Panc1 (cell line): Measurements from ENCODE around the gene ST8SIA3. TPM values are rescaled to one million over a fixed set of nuclear protein-coding genes. Genes with fewer than 3 reads are reported as not detected.

Experiments used
- ATAC-seq: fragments of 200-7000 bp; cut with Tn5 transposase; 2 replicates; pipeline ENCODE4 v1.9.1; 2020; ENCODE audit warnings: mild to moderate bottlenecking, moderate library complexity
- BruUV-seq: library from RNA; stranded (reverse); fragments of 400-500 nt; replicated peaks from 2 replicates; lab custom pipeline; 2021; lab: Mats Ljungman, UMichigan
- CTCF ChIA-PET: fragments of 300-600 bp; sonication (Branson Sonifier 250); formaldehyde crosslinking; loops from one replicate; lab custom pipeline; 2022; ENCODE audit warnings: antibody characterized with exemption; lab: Charles Lee
- POLR2A ChIA-PET: fragments of 300-600 bp; sonication (Branson Sonifier 250); formaldehyde crosslinking; loops from one replicate; lab custom pipeline; 2022; ENCODE audit warnings: antibody characterized with exemption; lab: Charles Lee
- DNase-seq: peaks from one replicate; pipeline ENCODE4 v3.0.0-alpha.2; 2010; ENCODE audit warnings: low read depth, low spot score
- H3K27ac ChIP-seq: 2 replicates; pipeline ENCODE4 v1.5.1; 2011; ENCODE audit warnings: mild to moderate bottlenecking, low read length, inconsistent platforms
- H3K27me3 ChIP-seq: fragments of 200-500 bp; sonication (Bioruptor generic); 2 replicates; pipeline ENCODE4 v1.6.0; 2014; ENCODE audit warnings: low read length, inconsistent platforms; ENCODE audit not compliant: control insufficient read depth, insufficient read depth
- H3K36me3 ChIP-seq: fragments of 200-500 bp; sonication (Bioruptor generic); 2 replicates; pipeline ENCODE4 v1.5.1; 2014; ENCODE audit warnings: inconsistent platforms, mild to moderate bottlenecking, low read length, moderate library complexity; ENCODE audit not compliant: control insufficient read depth, insufficient read depth
- H3K4me1 ChIP-seq: 2 replicates; pipeline ENCODE4 v1.5.1; 2011; ENCODE audit warnings: inconsistent platforms, mild to moderate bottlenecking, low read length, moderate library complexity; ENCODE audit not compliant: control insufficient read depth, insufficient read depth
- H3K4me3 ChIP-seq, 2 experiments: 2 replicates each; pipeline ENCODE4 v1.5.1; 2011 to 2012; ENCODE audit warnings: low read depth in 2 of 2, low read length in 2 of 2, mild to moderate bottlenecking in 2 of 2, inconsistent platforms in 1 of 2, moderate library complexity in 1 of 2
- H3K9me3 ChIP-seq: fragments of 200-500 bp; sonication (Bioruptor generic); 2 replicates; pipeline ENCODE4 v1.5.1; 2014; ENCODE audit warnings: low read depth, mild to moderate bottlenecking, inconsistent platforms, low read length, moderate library complexity; ENCODE audit not compliant: control insufficient read depth, insufficient read depth
- POLR2AphosphoS5 ChIP-seq: IDR thresholded peaks from 2 replicates; pipeline ENCODE4 v1.6.1; 2012; ENCODE audit warnings: mild to moderate bottlenecking, low read depth, low read length, moderate library complexity
- SIN3A ChIP-seq: IDR thresholded peaks from 2 replicates; pipeline ENCODE4 v1.6.1; 2012; ENCODE audit warnings: low read depth, mild to moderate bottlenecking, low read length, moderate library complexity, borderline replicate concordance; ENCODE audit not compliant: insufficient read depth
- TCF7L2 ChIP-seq: IDR thresholded peaks from 2 replicates; pipeline ENCODE4 v1.6.1; 2011; ENCODE audit warnings: mild to moderate bottlenecking, low read depth, low read length, inconsistent platforms
- in situ Hi-C: cut with HindIII; loops from 2 replicates; pipeline ENCODE4 v1.10.0; 2016; ENCODE audit warnings: low sequenced_read_pairs, low pct_unique_long_range_greater_than_20kb
- intact Hi-C: fragments of 100-400 bp; cut with micrococcal nuclease; formaldehyde crosslinking; loops from one replicate; pipeline ENCODE4 v1.10.0; 2022; ENCODE audit not compliant: unreplicated experiment
- total RNA-seq: library from RNA; stranded (reverse); gene quantifications from one replicate; pipeline ENCODE4 v1.2.1, GENCODE V29; 2021; ENCODE audit not compliant: unreplicated experiment
- TF ChIP-seq, protein P1 (sequence below): fragments of 450-650 bp; IDR thresholded peaks from 2 replicates; pipeline ENCODE4 v1.5.1; 2017; ENCODE audit warnings: mild to moderate bottlenecking
- TF ChIP-seq, protein P2 (sequence below), 2 experiments: IDR thresholded peaks; 2 replicates each; pipeline ENCODE4 v1.6.1; 2011 to 2012; ENCODE audit warnings: low read depth in 2 of 2, control low read depth in 1 of 2, low read length in 1 of 2, mild to moderate bottlenecking in 1 of 2, moderate library complexity in 1 of 2; ENCODE audit not compliant: insufficient read depth in 1 of 2

The ST8SIA3 gene
- total RNA-seq, 1 experiment from 2014 or later = not detected

GRCh38 chr18:57352761-57353136, 392 bp downstream of the ST8SIA3 start:
- Histone ChIP-seq H3K4me1 (no peaks in the 10 kb centered on the region), H3K36me3 (no peaks in the 10 kb centered on the region), H3K9me3 (no peaks in the 10 kb centered on the region), H3K4me3 (no peak overlapping the region), H3K27ac (no peak overlapping the region), H3K27me3 (no peaks in the 10 kb centered on the region; the same call in 1 of the 2 replicates)
- ChIA-PET POLR2A (no interaction called here), CTCF (no interaction called here)
- no TSS peak for BruUV-seq
- intact Hi-C loops (no loop called here), in situ Hi-C loops (no loop called here)
- TF ChIP-seq, protein P1, sequence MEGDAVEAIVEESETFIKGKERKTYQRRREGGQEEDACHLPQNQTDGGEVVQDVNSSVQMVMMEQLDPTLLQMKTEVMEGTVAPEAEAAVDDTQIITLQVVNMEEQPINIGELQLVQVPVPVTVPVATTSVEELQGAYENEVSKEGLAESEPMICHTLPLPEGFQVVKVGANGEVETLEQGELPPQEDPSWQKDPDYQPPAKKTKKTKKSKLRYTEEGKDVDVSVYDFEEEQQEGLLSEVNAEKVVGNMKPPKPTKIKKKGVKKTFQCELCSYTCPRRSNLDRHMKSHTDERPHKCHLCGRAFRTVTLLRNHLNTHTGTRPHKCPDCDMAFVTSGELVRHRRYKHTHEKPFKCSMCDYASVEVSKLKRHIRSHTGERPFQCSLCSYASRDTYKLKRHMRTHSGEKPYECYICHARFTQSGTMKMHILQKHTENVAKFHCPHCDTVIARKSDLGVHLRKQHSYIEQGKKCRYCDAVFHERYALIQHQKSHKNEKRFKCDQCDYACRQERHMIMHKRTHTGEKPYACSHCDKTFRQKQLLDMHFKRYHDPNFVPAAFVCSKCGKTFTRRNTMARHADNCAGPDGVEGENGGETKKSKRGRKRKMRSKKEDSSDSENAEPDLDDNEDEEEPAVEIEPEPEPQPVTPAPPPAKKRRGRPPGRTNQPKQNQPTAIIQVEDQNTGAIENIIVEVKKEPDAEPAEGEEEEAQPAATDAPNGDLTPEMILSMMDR = no peak
- TF ChIP-seq, protein P2, sequence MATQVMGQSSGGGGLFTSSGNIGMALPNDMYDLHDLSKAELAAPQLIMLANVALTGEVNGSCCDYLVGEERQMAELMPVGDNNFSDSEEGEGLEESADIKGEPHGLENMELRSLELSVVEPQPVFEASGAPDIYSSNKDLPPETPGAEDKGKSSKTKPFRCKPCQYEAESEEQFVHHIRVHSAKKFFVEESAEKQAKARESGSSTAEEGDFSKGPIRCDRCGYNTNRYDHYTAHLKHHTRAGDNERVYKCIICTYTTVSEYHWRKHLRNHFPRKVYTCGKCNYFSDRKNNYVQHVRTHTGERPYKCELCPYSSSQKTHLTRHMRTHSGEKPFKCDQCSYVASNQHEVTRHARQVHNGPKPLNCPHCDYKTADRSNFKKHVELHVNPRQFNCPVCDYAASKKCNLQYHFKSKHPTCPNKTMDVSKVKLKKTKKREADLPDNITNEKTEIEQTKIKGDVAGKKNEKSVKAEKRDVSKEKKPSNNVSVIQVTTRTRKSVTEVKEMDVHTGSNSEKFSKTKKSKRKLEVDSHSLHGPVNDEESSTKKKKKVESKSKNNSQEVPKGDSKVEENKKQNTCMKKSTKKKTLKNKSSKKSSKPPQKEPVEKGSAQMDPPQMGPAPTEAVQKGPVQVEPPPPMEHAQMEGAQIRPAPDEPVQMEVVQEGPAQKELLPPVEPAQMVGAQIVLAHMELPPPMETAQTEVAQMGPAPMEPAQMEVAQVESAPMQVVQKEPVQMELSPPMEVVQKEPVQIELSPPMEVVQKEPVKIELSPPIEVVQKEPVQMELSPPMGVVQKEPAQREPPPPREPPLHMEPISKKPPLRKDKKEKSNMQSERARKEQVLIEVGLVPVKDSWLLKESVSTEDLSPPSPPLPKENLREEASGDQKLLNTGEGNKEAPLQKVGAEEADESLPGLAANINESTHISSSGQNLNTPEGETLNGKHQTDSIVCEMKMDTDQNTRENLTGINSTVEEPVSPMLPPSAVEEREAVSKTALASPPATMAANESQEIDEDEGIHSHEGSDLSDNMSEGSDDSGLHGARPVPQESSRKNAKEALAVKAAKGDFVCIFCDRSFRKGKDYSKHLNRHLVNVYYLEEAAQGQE (IDR thresholded peaks at IDR 0.05; ENCODE audit: insufficient read depth in 1 of 2, low read depth in 2 of 2, low read length in 1 of 2) = no peak
- TF ChIP-seq TCF7L2 (no peak), POLR2AphosphoS5 (no peak), SIN3A (no peak)
- DNase-seq (no peak), ATAC-seq (no peak)

- H3K9me3 ChIP-seq = no peaks in the 10 kb centered on the region
- no peak for DNase-seq
- no peaks in the 10 kb centered on the region; the same call in 1 of the 2 replicates for H3K27me3 ChIP-seq
- intact Hi-C loops = no loop called here
- in situ Hi-C loops = no loop called here
- H3K27ac ChIP-seq = no peak overlapping the region
- H3K36me3 ChIP-seq = no peaks in the 10 kb centered on the region
- no peak for TF ChIP-seq SIN3A
- no peak for TF ChIP-seq TCF7L2
- TF ChIP-seq POLR2AphosphoS5 = no peak
- TF ChIP-seq, protein P2 (IDR thresholded peaks at IDR 0.05; ENCODE audit: insufficient read depth in 1 of 2, low read depth in 2 of 2, low read length in 1 of 2) = no peak
- TF ChIP-seq, protein P1 = no peak
- no TSS peak for BruUV-seq
- POLR2A ChIA-PET = no interaction called here
- no peak for ATAC-seq
- CTCF ChIA-PET = no interaction called here
- H3K4me3 ChIP-seq = no peak overlapping the region
- H3K4me1 ChIP-seq = no peaks in the 10 kb centered on the region
These were observed 981 bp downstream of the ST8SIA3 start for GRCh38 chr18:57353137-57353939.
